Upper lobe of left lung (tissue), 4 donors: ENCODE measurements around the gene TTC39C.

ENCODE experiments used
- EP300 ChIP-seq, 4 donors: sonication (generic); formaldehyde crosslinking; IDR thresholded peaks; one replicate each; pipeline ENCODE4 v1.5.1; 2017; ENCODE audit warnings: antibody characterized with exemption in 4 of 4, control low read depth in 2 of 4
- POLR2A ChIP-seq, 4 donors: fragments of 450-650 bp; IDR thresholded peaks; one replicate each; pipeline ENCODE4 v1.5.1; 2016 to 2017; ENCODE audit warnings: antibody characterized with exemption in 4 of 4, mild to moderate bottlenecking in 2 of 4
- TF ChIP-seq, protein P1 (sequence below), 6 experiments: fragments of 450-650 bp in 4 of 6; fragments of 200-600 bp in 2 of 6; sonication (generic) in 2 of 6; IDR thresholded peaks; one replicate each; pipeline ENCODE4 v1.5.1; 2016 to 2019; ENCODE audit warnings: antibody characterized with exemption in 6 of 6

DNA sequence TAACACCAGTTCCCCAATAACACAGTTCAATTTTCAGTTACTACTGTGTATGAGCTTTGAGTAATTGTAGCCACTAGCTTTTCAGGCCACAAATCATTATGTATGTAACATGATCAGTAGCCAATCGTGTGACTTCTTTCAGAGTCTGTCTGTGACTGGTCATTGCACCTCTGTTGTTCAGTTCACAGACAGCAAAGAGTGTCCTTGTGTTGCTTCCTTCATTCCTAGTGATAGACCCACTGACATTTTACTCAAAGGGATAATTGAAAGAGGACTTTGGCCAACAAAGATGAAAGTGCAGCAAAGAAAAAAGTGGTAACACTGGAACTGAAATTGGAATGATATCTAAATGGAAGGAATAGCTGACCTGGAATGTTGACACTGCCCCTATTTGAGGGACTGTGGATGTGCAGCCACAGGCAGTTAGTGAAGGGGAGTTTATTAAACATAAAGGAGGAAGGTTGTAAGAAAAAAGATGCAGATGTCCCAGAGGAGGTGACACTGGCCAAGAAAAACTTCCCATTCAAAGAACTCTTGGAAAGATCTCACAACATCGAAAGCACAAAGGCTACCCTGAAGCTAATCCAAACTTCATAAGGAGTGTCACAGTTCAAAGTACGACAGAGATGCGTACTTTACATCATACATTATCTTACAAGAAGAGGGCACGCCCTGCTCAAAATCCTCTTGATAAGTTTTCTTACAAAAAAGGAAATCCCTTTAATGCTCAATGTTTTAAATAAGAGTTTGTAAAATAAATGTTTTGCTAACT is 19.3 kb downstream of the TTC39C start:
- TF ChIP-seq, protein P1, sequence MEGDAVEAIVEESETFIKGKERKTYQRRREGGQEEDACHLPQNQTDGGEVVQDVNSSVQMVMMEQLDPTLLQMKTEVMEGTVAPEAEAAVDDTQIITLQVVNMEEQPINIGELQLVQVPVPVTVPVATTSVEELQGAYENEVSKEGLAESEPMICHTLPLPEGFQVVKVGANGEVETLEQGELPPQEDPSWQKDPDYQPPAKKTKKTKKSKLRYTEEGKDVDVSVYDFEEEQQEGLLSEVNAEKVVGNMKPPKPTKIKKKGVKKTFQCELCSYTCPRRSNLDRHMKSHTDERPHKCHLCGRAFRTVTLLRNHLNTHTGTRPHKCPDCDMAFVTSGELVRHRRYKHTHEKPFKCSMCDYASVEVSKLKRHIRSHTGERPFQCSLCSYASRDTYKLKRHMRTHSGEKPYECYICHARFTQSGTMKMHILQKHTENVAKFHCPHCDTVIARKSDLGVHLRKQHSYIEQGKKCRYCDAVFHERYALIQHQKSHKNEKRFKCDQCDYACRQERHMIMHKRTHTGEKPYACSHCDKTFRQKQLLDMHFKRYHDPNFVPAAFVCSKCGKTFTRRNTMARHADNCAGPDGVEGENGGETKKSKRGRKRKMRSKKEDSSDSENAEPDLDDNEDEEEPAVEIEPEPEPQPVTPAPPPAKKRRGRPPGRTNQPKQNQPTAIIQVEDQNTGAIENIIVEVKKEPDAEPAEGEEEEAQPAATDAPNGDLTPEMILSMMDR (IDR thresholded peaks at IDR 0.05): no peak
- TF ChIP-seq POLR2A (IDR thresholded peaks at IDR 0.05) (no peak), EP300 (IDR thresholded peaks at IDR 0.05) (no peak)
